Measurements from ENCODE around the gene SLC16A10. TPM values are rescaled to one million over a fixed set of nuclear protein-coding genes. Genes with fewer than 3 reads are reported as not detected.

Gene SLC16A10
- total and polyA plus RNA-seq, 2 donors (not counting 3 experiments of a cell fraction or from before 2014, with no cell fraction given), result not detected

GRCh38 chr6:111199935-111200334 lies 112.6 kb downstream of the SLC16A10 start:
- no peaks in the 10 kb centered on the region for H3K36me3 ChIP-seq (ENCODE audit: control insufficient read depth in 2 of 2, extremely low read depth in 1 of 2, insufficient read depth in 2 of 2, low read length in 2 of 2)
- no peak overlapping the region for H3K9ac ChIP-seq (replicated peaks; ENCODE audit: extremely low read depth, insufficient read depth, low read length)
- no peaks in the 10 kb centered on the region for H3K79me2 ChIP-seq (ENCODE audit: control insufficient read depth, insufficient read depth, low read length)
- no peak for FAIRE-seq
- H3K27ac ChIP-seq (ENCODE audit: insufficient read depth, low read depth, low read length), result no peak overlapping the region
- H3K9me3 ChIP-seq (replicated peaks; ENCODE audit: control insufficient read depth, insufficient read depth, low read length), result no peaks in the 10 kb centered on the region
- ChIA-PET POLR2A (no interaction called here), CTCF (interaction anchor here (0.6 to 1.9 kb wide), 4 partner anchors 10 to 385 kb away, joined by 3 to 5 read pairs (median 4); no protein-coding TSS in a partner anchor)
- no peak for DNase-seq (ENCODE audit: low read depth, low spot score)
- no peaks in the 10 kb centered on the region for H3K9me1 ChIP-seq (replicated peaks; ENCODE audit: control insufficient read depth, extremely low read depth, insufficient read depth, low read length)
- no peak overlapping the region for H3K4me2 ChIP-seq (ENCODE audit: insufficient read depth, low read length)
- no peaks in the 10 kb centered on the region for H4K20me1 ChIP-seq (replicated peaks; ENCODE audit: control insufficient read depth, extremely low read depth, insufficient read depth, low read length)
- BruUV-seq (replicated peaks), result no TSS peak
- H3K4me1 ChIP-seq (ENCODE audit: control insufficient read depth, extremely low read depth, insufficient read depth, low read length), result no peaks in the 10 kb centered on the region
- no peak overlapping the region for H2AFZ ChIP-seq (ENCODE audit: low read depth, low read length)
- H3K4me3 ChIP-seq (replicated peaks in 1 of 3; ENCODE audit: insufficient read depth in 1 of 3, low read depth in 1 of 3, low read length in 3 of 3), result no peak overlapping the region
- intact Hi-C loops (cut with micrococcal nuclease), result no loop called here
- TF ChIP-seq CTCF (IDR thresholded peaks at IDR 0.05; ENCODE audit: extremely low read depth in 1 of 2, insufficient read depth in 1 of 2, low read depth in 1 of 2, low read length in 2 of 2) (no peak), POLR2A (IDR thresholded peaks at IDR 0.05; ENCODE audit: low read depth, low read length) (no peak), MYC (IDR thresholded peaks at IDR 0.05; ENCODE audit: low read depth, low read length) (no peak)
- dilution Hi-C loops (cut with MboI; ENCODE audit: extremely low pct_ligation_motif_present, low sequenced_read_pairs), result no loop called here
- H3K27me3 ChIP-seq (ENCODE audit: control insufficient read depth in 2 of 2, insufficient read depth in 2 of 2, low read length in 2 of 2), result peaks cover 7 to 11% of the 10 kb centered on the region in 2 experiments

- POLR2A ChIA-PET, result no interaction called here
- Histone ChIP-seq H2AFZ (ENCODE audit: low read depth, low read length) (no peak overlapping the region), H3K4me3 (replicated peaks in 1 of 3; ENCODE audit: insufficient read depth in 1 of 3, low read depth in 1 of 3, low read length in 3 of 3) (no peak overlapping the region), H3K79me2 (ENCODE audit: control insufficient read depth, insufficient read depth, low read length) (no peaks in the 10 kb centered on the region), H3K36me3 (ENCODE audit: control insufficient read depth in 2 of 2, extremely low read depth in 1 of 2, insufficient read depth in 2 of 2, low read length in 2 of 2) (no peaks in the 10 kb centered on the region), H3K9me1 (replicated peaks; ENCODE audit: control insufficient read depth, extremely low read depth, insufficient read depth, low read length) (no peaks in the 10 kb centered on the region), H3K9ac (replicated peaks; ENCODE audit: extremely low read depth, insufficient read depth, low read length) (no peak overlapping the region), H3K27ac (ENCODE audit: insufficient read depth, low read depth, low read length) (no peak overlapping the region), H3K27me3 (ENCODE audit: control insufficient read depth in 2 of 2, insufficient read depth in 2 of 2, low read length in 2 of 2) (peaks cover 7 to 13% of the 10 kb centered on the region in 2 experiments), H3K4me1 (ENCODE audit: control insufficient read depth, extremely low read depth, insufficient read depth, low read length) (no peaks in the 10 kb centered on the region), H3K4me2 (ENCODE audit: insufficient read depth, low read length) (no peak overlapping the region), H3K9me3 (replicated peaks; ENCODE audit: control insufficient read depth, insufficient read depth, low read length) (no peaks in the 10 kb centered on the region), H4K20me1 (replicated peaks; ENCODE audit: control insufficient read depth, extremely low read depth, insufficient read depth, low read length) (no peaks in the 10 kb centered on the region)
- TF ChIP-seq FOS (IDR thresholded peaks at IDR 0.05; ENCODE audit: borderline replicate concordance, insufficient read depth, low read length), result no peak
- TF ChIP-seq POLR2A (IDR thresholded peaks at IDR 0.05; ENCODE audit: low read depth, low read length), result no peak
- no peak for TF ChIP-seq POLR2AphosphoS5 (IDR thresholded peaks at IDR 0.05; ENCODE audit: insufficient read depth, low read depth, low read length)
- no peak for TF ChIP-seq JUN (IDR thresholded peaks at IDR 0.05; ENCODE audit: borderline replicate concordance, insufficient read depth, insufficient read length, low read depth)
- no peak for TF ChIP-seq EZH2 (IDR thresholded peaks at IDR 0.05; ENCODE audit: borderline replicate concordance, low read depth, low read length, severe bottlenecking)
- TF ChIP-seq GATA2 (IDR thresholded peaks at IDR 0.05; ENCODE audit: insufficient read depth, insufficient read length, low read depth, low read length), result no peak
- no peak for TF ChIP-seq MAX (IDR thresholded peaks at IDR 0.05; ENCODE audit: insufficient read depth, insufficient read length)
- TF ChIP-seq CTCF (IDR thresholded peaks at IDR 0.05; ENCODE audit: extremely low read depth in 1 of 2, insufficient read depth in 1 of 2, low read depth in 1 of 2, low read length in 2 of 2), result no peak
- TF ChIP-seq MYC (IDR thresholded peaks at IDR 0.05; ENCODE audit: low read depth, low read length), result no peak
- intact Hi-C loops (cut with micrococcal nuclease) (no loop called here), dilution Hi-C loops (cut with MboI; ENCODE audit: extremely low pct_ligation_motif_present, low sequenced_read_pairs) (no loop called here)
- CTCF ChIA-PET, result interaction anchor here (0.6 to 1.9 kb wide), 4 partner anchors 10 to 386 kb away, joined by 3 to 5 read pairs (median 4); no protein-coding TSS in a partner anchor
- FAIRE-seq, result no peak
- no TSS peak for BruUV-seq (replicated peaks)
- DNase-seq (ENCODE audit: low read depth, low spot score), result no peak
Measured at GRCh38 chr6:111200350-111201243, 113.3 kb downstream of the SLC16A10 start.

All from endothelial cell of umbilical vein (primary cell).